ENCODE data around the gene PFKP.

DNA sequence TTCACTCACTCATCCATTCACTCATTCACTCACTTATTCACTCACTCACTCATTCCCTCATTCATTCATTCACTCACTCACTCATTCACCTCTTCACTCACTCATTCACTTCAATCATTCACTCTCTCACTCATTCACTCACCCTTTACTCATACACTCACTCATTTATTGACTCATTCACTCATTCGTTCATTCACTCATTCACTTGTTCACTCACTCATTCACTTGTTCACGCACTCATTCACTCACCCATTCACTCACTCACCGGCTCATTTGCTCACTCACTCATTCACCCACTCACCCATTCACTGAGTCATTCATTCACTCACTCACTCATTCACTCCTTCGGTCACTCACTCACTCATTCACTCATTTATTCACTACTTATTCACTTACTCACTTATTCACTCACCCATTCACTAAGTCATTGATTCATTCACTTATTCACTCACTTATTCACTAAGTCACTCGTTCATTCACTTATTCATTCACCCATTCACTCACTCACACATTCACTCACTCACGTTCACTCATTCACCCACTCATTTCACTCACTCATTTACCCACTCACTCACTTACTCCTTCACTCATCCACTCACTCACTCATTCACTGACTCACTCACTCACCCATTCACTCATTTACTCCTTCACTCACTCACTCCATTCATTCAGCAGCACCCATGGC lies 4.7 kb upstream of the PFKP start:
- TF ChIP-seq, protein P1, sequence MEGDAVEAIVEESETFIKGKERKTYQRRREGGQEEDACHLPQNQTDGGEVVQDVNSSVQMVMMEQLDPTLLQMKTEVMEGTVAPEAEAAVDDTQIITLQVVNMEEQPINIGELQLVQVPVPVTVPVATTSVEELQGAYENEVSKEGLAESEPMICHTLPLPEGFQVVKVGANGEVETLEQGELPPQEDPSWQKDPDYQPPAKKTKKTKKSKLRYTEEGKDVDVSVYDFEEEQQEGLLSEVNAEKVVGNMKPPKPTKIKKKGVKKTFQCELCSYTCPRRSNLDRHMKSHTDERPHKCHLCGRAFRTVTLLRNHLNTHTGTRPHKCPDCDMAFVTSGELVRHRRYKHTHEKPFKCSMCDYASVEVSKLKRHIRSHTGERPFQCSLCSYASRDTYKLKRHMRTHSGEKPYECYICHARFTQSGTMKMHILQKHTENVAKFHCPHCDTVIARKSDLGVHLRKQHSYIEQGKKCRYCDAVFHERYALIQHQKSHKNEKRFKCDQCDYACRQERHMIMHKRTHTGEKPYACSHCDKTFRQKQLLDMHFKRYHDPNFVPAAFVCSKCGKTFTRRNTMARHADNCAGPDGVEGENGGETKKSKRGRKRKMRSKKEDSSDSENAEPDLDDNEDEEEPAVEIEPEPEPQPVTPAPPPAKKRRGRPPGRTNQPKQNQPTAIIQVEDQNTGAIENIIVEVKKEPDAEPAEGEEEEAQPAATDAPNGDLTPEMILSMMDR (IDR thresholded peaks at IDR 0.05; ENCODE audit: poor library complexity) = no peak
- no peak for TF ChIP-seq EZH2 (IDR thresholded peaks at IDR 0.05; ENCODE audit: borderline replicate concordance)
- no peak for TF ChIP-seq EZH2phosphoT487 (IDR thresholded peaks at IDR 0.05; ENCODE audit: low read depth, severe bottlenecking, unreplicated experiment)
